A549 (cell line): ENCODE data around the gene PAPPA.

ENCODE experiments used
- CTCF ChIP-seq: fragments of >200 bp; sonication (Bioruptor Twin); formaldehyde crosslinking; IDR thresholded peaks from 3 replicates; pipeline ENCODE4 v1.5.1; 2016
- POLR2A ChIP-seq: IDR thresholded peaks from 2 replicates; pipeline ENCODE4 v1.6.1; 2012; ENCODE audit warnings: mild to moderate bottlenecking, low read length

DNA sequence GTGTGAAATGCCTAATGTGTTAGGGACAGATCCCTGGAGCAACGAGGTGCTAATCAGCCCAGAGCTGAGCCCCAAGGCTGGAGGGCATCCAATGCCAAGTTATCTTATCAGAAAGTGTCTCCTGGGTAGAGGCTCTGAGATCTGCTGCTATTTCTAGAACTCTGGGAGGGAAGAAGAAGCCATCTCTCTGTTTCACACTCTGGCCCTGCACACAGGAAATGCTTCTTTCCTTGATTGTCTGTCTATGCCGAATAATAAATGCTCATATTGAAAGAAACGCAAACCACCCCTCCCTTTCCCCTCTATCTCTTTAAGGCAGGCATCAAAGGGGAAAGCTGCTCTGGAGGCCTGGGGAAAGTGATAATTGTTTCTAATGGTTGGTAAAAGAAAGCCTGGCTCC lies 166.7 kb downstream of the PAPPA start:
- TF ChIP-seq CTCF, result no peak
- TF ChIP-seq POLR2A, result no peak
